Right lobe of liver (tissue), 4 donors: ENCODE measurements around the gene MYOG.

ENCODE experiments used
- CTCF ChIP-seq, 4 donors: fragments of 200-600 bp in 3 of 4; fragments of 450-650 bp in 1 of 4; IDR thresholded peaks; one replicate each; pipeline versions ENCODE4 v1.5.1 to v1.8.0; 2016 to 2022; ENCODE audit warnings: antibody characterized with exemption in 4 of 4, mild to moderate bottlenecking in 2 of 4
- POLR2A ChIP-seq: fragments of 450-650 bp; IDR thresholded peaks from one replicate; pipeline ENCODE4 v1.6.1; 2017; ENCODE audit warnings: antibody characterized with exemption, mild to moderate bottlenecking
- donor health status: DM: no; HTN: no; CAD: no.
- donor health status: DM: no; HTN: no; CAD: no.
- donor health status: DM: no; HTN: yes; CAD: no.

- TF ChIP-seq CTCF (IDR thresholded peaks at IDR 0.05) (no peak), POLR2A (no peak)
Observed at GRCh38 chr1:203128431-203128715, 42.6 kb upstream of the MYOG start.
